ENCODE measurements around the gene UGT1A10.

DNA sequence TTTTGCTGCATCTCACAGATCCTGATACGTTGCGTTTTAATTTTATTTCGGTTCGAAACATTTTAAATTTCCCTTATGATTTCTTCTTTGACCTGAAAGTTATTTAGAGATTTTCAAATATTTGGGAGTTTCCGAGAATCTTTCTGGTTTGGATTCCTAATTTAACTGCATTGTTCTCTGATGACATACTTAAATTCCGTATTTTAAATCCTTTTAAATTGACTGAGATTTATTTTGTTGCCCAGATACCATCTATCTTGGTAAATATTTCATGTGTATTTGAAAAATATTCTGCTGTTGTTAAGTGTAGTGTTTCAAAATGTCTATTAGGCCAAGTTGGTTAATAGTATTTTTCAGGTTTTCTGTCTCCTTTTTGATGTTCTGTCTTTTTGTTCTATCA, 179.6 kb downstream of the UGT1A10 start:
- no peak for TF ChIP-seq POLR2A (IDR thresholded peaks at IDR 0.05)
- TF ChIP-seq, protein P1, sequence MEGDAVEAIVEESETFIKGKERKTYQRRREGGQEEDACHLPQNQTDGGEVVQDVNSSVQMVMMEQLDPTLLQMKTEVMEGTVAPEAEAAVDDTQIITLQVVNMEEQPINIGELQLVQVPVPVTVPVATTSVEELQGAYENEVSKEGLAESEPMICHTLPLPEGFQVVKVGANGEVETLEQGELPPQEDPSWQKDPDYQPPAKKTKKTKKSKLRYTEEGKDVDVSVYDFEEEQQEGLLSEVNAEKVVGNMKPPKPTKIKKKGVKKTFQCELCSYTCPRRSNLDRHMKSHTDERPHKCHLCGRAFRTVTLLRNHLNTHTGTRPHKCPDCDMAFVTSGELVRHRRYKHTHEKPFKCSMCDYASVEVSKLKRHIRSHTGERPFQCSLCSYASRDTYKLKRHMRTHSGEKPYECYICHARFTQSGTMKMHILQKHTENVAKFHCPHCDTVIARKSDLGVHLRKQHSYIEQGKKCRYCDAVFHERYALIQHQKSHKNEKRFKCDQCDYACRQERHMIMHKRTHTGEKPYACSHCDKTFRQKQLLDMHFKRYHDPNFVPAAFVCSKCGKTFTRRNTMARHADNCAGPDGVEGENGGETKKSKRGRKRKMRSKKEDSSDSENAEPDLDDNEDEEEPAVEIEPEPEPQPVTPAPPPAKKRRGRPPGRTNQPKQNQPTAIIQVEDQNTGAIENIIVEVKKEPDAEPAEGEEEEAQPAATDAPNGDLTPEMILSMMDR (IDR thresholded peaks at IDR 0.05): no peak
